GM18951 (cell line): ENCODE measurements around the gene ATG4D.
A peak's percentile ranks its signal among the peaks of the same experiment; 100 is the strongest.
"Not testable (repeated sequence)": the region's sequence is repeated elsewhere in the genome, so short reads cannot be mapped to it uniquely, and the experiment has no call there.

Source experiments
- POLR2A ChIP-seq: IDR thresholded peaks from 4 replicates; pipeline ENCODE4 v1.6.1; 2011; ENCODE audit warnings: mild to moderate bottlenecking; ENCODE audit not compliant: insufficient read length, insufficient read depth; ENCODE audit errors: extremely low read depth
- in situ Hi-C: fragments of 300-500 bp; cut with MboI; formaldehyde crosslinking; loops from one replicate; pipeline ENCODE4 v1.12.0; 2022; ENCODE audit warnings: low sequenced_read_pairs, mixed read lengths, inconsistent platforms; ENCODE audit not compliant: unreplicated experiment

The ATG4D gene

GRCh38 chr19:10566658-10567410 lies 23.1 kb downstream of the ATG4D start:
- no peak for TF ChIP-seq POLR2A
- in situ Hi-C loops: no loop called here

GRCh38 chr19:10567656-10568055 lies 24.0 kb downstream of the ATG4D start:
- in situ Hi-C loops: no loop called here
- TF ChIP-seq POLR2A: no peak

DNA sequence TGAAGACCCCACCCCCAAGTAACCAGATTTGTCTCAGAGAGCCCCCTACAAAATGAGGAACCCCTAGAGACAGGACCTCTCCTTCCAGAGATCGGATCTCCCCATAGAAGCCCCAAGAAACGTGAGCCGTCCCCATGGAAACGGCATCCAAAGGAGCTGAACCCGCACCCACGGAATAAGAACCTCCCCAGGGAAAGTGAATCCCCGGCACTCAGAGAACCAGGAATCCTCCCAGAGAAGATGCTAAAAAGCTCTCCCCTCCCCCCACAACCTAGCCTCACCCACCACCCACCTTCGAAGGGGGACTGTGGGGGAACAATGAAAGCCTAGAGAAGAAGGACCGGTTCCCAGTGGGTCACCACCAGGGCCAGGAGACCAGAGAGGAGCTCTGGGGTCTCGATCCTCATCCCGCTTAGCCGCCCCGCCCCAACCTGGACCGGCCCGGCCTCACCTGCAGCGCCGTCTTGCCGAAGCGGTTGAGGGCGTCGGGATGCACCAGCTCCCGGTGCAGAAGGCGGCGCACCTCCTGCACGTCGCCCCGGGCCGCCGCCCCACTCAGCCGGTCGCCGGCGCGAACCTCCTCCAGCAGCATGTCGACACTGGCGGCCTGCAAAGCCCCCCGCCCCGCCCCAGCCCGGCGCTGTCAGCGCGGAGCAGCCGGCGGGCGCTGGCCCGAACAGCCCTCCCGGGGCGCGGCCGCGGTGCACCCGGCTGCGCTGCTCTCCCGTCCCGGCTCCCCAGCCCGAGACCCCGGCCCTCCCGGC lies 24.5 kb downstream of the ATG4D start:
- no peak for TF ChIP-seq POLR2A

DNA sequence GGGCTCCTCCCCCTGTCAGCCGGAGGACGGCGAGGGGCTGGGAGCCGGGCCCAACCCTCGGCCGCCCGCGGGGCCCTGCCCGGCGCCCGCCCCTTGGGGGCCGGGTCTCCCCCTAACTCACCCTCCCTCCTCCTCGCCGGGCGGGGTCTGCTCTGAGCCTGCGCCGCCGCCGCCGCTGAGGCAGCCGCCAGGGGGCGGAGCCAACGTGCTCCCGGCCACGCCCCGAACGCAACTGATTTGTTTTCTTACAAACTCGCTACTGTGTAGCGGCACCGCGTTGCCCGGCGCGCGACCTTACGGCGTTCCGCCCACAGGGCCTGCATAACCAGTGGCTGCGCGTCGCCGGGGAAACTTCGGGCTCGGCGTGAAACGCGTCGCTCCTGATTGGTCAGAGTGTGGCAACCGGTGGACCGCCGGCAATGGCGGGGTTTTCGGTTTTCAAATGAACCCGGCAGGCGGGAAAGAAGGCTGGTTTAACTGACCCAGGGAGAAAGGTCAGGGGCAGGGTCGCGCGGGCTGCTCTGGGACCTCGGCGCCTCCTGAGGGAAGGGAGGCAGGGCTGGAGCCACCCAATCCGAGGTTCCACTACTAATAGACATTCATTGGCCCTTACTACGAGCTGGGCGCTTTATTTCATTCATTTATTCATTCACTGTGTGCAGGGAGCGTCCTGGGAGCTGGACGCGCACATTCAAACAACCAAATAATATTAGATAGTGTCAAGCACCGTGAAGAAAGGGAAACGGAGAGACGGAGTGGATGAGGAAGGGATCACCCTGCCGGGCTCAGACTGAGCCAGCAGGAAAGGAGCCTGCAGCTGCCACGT lies 25.3 kb downstream of the ATG4D start, which contains the start of gene CDKN2D:
Gene CDKN2D (minus strand): TSS at position 154 of the 826 bp plus-strand sequence. CDS start 326 bp downstream, outside the sequence.
- in situ Hi-C loops: no loop called here
- TF ChIP-seq POLR2A: peak; percentile 51

More for the DNA sequence above, 24.5 kb downstream of the ATG4D start:
- in situ Hi-C loops: no loop called here

DNA sequence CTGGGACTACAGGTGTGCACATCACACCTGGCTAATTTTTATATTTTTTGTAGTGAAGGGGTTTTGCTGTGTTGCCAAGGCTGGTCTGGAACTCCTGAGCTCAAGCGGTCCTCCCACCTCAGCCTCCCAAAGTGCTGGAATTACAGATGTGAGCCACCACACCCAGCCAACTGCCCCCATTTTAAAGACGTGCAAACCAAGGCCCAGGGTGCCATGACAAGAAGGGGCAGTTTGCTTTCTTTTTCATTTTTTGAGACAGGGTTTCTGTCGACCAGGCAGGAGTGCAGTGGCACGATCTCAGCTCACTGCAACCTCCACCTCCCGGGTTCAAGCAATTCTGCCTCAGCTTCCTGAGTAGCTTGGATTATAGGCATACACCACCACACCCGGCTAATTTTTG lies 30.1 kb downstream of the ATG4D start:
- in situ Hi-C loops: not testable (repeated sequence)

DNA sequence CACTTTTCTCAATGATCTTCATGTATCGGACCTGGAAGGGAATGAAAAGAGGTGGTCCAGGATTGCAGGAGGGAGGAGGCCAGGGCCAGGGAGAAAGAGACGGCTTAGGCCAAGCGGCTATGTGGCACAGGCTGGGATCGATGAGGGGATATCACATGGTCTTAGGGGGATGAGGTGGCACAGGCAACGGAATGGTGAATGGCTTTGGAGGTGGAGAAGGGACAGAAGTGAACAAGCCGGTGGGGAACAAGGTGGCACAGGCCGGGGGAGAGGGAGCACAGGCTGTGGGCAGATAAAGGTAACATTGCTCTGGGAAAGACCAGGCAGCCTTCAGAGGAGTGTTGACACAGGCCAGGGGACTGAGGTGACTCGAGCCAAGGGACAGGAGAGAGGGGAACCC lies 30.8 kb downstream of the ATG4D start:
- no peak for TF ChIP-seq POLR2A
- in situ Hi-C loops: no loop called here

DNA sequence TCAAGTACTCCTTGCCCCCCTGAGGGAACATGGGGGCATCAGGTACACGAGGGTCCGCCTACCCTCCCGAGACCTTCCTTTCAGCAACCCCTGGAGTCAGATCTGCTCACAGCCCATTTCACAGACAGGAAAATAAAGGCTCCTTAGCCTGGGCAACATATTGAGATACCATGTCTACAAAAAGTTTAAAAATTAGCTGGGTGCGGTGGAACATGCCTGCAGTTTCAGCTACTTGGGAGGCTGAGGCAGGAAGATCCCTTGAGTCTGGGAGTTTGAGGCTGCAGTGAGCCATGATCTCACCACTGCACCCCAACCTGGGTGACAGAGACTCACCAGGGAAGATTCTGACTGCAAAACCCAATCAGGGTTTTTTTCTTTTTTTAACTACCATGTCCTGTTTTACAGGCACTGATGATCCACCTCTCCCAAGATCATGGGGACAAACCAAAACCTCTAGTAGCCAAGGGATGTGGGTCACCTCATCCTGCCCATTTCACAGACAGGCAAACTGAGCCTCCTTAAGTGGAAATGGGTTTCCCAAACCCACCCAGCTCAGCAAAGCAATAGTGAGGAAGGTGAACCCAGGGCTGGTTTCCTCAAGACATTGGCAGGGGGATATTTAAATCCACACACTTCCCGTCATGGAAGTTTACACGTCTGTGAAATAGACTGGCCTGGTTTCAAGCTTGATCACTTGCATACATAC lies 31.5 kb downstream of the ATG4D start:
- in situ Hi-C loops: no loop called here
- TF ChIP-seq POLR2A: no peak

DNA sequence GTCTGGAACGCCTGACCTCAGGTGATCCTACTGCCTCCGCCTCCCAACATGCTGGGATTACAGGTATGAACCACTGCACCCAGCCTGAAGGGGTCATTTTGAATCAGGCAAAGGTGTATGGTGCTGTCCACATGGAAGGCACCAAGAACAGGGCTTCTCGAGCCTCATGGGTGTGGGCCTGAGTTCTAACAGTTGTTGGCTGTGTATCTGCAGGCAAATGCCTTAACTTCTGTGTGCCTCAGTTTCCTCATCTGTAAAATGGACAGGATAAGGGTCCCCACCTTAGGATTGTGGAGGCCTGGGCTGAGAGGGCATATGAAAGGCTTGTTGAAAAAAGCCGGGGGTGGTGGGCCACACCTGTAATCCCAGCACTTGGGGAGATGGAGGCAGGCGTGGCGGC lies 34.2 kb downstream of the ATG4D start:
- TF ChIP-seq POLR2A: no peak
- in situ Hi-C loops: no loop called here

DNA sequence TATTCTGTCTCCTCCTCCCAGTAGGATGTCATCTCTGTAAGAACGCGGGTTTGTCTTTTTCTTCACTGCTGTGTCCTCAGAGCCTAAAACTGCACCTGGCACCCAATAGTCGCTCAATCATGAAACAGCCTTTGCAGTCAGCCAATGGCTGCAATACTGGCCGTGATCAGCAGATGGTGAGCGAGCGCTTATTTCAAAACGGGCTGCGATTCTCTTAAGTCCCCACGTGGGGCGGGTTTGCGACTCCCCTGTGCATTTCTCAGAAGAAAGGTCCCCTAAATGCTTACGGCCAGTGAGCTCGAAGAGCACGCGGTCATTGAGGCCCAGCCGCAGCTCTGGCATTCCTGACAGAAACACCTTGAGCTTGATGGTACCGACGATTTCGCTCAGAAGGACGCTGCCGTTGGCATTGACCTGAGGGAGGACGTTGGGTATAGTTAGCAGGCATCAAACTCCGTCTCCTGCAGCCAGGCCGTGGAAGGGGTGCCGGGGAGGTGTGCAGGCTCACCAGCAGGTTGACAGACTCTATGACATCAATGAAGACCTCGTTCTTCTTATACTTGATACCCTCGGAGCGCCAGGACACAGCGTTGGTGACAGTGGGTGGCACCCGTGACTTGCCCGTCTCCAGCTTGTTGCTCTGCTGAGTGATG lies 37.4 kb downstream of the ATG4D start:
- TF ChIP-seq POLR2A: no peak
- in situ Hi-C loops: loop anchor here (5.0 kb wide), 1 partner anchor 66 kb away; no protein-coding TSS in a partner anchor

DNA sequence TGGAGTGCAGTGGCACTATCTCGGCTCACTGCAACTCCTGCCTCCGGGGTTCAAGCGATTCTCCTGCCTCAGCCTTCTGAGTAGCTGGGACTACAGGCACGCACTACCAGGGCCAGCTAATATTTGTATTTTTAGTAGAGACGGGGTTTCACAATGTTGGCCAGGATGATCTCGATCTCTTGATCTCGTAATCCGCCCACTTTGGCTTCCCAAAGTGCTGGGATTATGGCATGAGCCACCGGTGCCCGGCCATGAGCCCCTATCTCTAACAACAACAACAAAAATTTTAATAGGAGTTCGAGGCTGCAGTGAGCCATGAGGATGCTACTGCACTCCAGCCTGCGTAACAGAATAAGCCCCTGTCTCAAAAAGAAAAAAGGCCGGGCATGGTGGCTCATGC lies 38.4 kb downstream of the ATG4D start:
- in situ Hi-C loops: loop anchor here (5.0 kb wide), 1 partner anchor 65 kb away; no protein-coding TSS in a partner anchor
- no peak for TF ChIP-seq POLR2A

- TF ChIP-seq POLR2A: no peak
- in situ Hi-C loops: loop anchor here (5.0 kb wide), 1 partner anchor 64 kb away; no protein-coding TSS in a partner anchor
Measured at GRCh38 chr19:10583036-10583776, 39.5 kb downstream of the ATG4D start.

GRCh38 chr19:10586396-10586795 lies 42.7 kb downstream of the ATG4D start:
- in situ Hi-C loops: no loop called here
- no peak for TF ChIP-seq POLR2A
